Choroid plexus epithelial cell (primary cell): ENCODE results near the gene ENPEP.

Experiments used
- DNase-seq: peaks from one replicate; pipeline ENCODE4 v3.0.0-alpha.2; 2010; ENCODE audit warnings: low read depth
- H3K4me3 ChIP-seq: 2 replicates; pipeline ENCODE4 v1.5.1; 2011; ENCODE audit warnings: low read depth, mild to moderate bottlenecking, control low read depth, low read length, moderate library complexity
- TF ChIP-seq, protein P1 (sequence below): conservative IDR thresholded peaks from 2 replicates; pipeline ENCODE4 v1.5.1; 2011; ENCODE audit warnings: low read depth, mild to moderate bottlenecking, control low read depth, inconsistent platforms, low read length, moderate library complexity

ENPEP gene

DNA sequence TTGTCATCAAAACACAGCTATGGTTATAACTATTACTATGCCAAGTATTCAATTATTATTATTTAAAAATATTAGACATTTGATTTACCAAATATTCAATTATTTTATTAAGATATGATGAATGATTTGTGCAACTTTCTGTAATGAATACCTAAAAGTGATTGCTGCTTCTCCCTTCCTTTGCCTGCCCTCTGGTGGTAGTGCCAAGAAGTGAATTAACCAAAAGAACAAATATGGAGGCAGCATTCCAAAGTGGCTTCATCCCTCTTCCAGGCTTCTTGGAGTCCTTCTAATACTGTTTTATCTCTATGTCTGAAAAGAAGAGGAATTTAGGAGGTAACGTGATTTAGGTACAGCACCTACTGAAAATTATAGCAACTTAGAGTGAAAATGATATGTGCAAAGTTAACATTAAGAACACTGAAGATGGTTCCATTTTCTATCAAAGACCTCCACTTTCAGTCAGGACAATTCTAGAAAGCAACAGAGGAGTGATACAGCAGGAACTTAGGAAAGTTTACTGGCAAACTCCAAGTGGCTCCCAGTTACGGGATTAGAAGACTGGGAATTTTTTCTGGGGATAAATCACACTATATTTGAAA lies 43.0 kb downstream of the ENPEP start:
- H3K4me3 ChIP-seq, result no peak overlapping the region
- TF ChIP-seq, protein P1, sequence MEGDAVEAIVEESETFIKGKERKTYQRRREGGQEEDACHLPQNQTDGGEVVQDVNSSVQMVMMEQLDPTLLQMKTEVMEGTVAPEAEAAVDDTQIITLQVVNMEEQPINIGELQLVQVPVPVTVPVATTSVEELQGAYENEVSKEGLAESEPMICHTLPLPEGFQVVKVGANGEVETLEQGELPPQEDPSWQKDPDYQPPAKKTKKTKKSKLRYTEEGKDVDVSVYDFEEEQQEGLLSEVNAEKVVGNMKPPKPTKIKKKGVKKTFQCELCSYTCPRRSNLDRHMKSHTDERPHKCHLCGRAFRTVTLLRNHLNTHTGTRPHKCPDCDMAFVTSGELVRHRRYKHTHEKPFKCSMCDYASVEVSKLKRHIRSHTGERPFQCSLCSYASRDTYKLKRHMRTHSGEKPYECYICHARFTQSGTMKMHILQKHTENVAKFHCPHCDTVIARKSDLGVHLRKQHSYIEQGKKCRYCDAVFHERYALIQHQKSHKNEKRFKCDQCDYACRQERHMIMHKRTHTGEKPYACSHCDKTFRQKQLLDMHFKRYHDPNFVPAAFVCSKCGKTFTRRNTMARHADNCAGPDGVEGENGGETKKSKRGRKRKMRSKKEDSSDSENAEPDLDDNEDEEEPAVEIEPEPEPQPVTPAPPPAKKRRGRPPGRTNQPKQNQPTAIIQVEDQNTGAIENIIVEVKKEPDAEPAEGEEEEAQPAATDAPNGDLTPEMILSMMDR, result peak; percentile 86
- peak; percentile 55 for DNase-seq

DNA sequence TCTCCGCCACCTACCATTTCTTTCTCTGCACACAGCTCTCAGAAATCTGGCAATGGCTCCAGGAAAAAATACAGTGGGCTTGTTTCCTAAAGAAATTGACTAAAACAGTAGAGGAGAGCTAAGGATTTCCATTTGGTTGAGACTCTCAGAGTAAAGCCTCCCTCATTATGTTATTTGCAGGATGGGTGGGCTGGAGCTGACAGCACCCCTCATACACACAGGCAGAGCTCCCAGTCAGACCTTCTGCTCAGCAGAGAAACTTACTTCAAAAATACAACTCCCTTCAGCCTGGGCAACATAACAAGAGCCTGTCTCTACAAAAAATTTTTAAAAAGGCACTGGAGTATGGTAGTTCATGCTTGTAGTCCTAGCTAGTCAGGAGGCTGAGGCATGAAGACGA lies 44.9 kb downstream of the ENPEP start:
- no peak for DNase-seq
- H3K4me3 ChIP-seq, result no peak overlapping the region
- TF ChIP-seq, protein P1, result no peak

DNA sequence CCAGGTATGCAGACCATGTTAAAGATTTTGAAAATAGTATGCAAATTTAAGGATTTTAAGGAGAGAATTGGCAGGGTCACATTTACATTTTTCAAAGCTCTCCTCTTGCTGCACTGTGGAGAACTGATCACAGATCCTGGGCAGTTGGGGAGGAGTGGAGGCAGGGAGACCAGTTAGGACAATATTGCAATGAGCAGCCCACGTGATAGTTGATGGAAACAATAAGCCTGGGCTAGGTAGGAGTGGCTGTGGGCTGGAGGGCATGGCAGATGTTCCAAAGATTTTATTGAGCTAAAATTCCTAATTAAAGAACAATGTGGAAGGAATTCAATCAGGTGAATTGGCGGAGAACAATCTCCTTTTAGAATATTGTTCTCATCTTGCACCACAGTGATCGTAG lies 50.6 kb downstream of the ENPEP start:
- H3K4me3 ChIP-seq, result no peak overlapping the region
- TF ChIP-seq, protein P1, result no peak
- no peak for DNase-seq

DNA sequence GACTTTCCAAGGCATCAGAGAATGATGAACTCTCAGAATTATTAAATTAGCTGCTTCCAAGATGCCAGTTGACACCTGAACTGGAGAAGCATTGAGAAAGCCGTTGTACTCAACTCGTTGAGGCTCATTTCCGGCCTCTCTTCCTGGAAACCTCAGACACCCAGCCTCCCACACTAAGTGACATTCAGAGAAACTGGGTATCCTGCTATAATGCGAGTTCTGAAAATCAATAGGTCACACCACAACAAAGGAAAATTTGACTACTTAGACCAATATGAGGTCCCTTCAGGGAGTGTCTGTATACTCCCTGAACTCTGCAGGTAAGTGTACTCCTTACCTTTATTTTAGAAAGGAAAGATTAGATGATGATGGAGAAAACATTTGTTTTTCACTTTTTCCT lies 51.2 kb downstream of the ENPEP start:
- DNase-seq, result no peak
- TF ChIP-seq, protein P1, result no peak
- no peak overlapping the region for H3K4me3 ChIP-seq

DNA sequence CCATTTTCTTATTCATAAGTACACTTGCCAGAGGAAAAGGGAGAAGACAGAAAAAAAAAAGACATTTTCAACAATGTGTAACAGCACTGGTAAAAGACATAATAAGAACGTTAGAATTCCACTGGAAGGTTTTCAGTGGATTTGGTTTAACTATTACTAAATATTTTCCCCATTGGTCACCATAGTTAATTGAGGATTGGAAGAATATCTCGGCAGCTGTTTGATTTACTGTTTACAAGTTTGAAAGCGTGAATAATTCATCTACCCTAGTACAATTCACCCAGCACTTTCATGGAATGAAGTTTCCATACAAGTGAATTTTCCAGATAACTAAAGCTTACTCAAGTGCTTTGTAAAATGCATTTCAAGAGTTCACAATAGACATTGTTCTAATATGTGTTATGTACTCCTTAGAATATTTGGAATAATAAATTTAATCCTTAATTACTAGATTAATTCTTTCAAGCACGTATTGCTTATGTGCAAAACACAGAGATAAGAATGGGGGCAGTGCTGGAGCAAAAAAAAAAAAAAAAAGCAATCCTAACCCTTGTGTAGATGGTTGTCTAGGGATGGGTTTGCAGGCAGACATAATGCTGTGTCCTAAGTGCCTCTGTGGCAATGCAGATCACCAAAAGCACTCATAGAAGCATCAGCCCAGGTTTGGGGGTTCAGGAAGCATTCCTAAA lies 57.1 kb downstream of the ENPEP start:
- H3K4me3 ChIP-seq, result peak overlapping the region; percentile 23
- DNase-seq, result no peak
- TF ChIP-seq, protein P1, result no peak

DNA sequence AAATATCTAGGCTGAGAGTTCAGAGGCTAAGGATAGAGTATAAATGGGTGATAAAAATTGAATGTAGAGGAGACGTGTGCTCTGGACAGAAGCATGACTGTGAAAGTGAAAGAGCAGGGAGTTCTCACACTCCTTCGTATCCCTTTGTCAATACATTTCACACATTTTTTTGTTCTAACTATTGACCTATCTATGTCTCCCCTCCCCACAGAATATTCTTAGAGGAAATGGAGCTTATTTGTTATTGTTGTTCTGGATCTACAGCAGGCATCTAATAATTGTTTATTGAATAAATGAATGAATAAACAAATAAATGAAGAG lies 57.6 kb downstream of the ENPEP start:
- H3K4me3 ChIP-seq, result peak overlapping the region; percentile 23
- TF ChIP-seq, protein P1, result no peak
- peak; percentile 75 for DNase-seq

DNA sequence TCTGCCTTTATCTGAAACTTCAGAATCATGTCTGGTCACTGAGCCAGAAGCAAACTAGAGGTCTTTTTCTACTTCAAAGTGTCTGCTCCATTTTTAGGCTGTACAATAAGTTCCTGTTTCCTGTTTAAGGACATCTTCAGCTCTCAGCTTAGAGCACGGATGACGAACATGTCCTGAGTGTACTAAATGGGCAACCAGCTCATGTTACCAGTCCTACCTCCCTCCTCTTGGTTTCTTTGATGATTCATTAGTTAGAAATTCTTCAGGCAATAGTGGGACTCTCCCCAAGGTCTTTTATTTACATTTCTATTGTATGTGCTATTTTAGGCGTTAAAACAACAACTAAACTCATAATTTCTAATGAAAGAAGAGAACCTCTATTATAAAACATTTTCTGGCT lies 58.0 kb downstream of the ENPEP start:
- DNase-seq, result peak; percentile 99
- TF ChIP-seq, protein P1, result no peak
- no peak overlapping the region for H3K4me3 ChIP-seq
